HL-60/S4 treated with retinoic acid at 250 ng/mL for 4 days and 3 days (cell line): Measurements from ENCODE around the gene SIDT1.

Experiments
- in situ Hi-C: fragments of 300-500 bp; cut with MboI; formaldehyde crosslinking; loops from 2 replicates; pipeline ENCODE4 v1.7.0; 2022; ENCODE audit warnings: low sequenced_read_pairs

Gene SIDT1

GRCh38 chr3:113589971-113590370 is 57.6 kb downstream of the SIDT1 start:
- in situ Hi-C loops, result no loop called here

GRCh38 chr3:113590983-113591382 is 58.6 kb downstream of the SIDT1 start:
- in situ Hi-C loops, result no loop called here

GRCh38 chr3:113594066-113594465 is 61.7 kb downstream of the SIDT1 start:
- in situ Hi-C loops, result no loop called here

- in situ Hi-C loops, result no loop called here
Observed at GRCh38 chr3:113597596-113598354, 65.4 kb downstream of the SIDT1 start.

GRCh38 chr3:113600418-113601182 is 68.2 kb downstream of the SIDT1 start:
- in situ Hi-C loops, result no loop called here

GRCh38 chr3:113601240-113601639 is 68.9 kb downstream of the SIDT1 start:
- in situ Hi-C loops, result no loop called here

GRCh38 chr3:113602256-113602655 is 69.9 kb downstream of the SIDT1 start:
- in situ Hi-C loops, result no loop called here

- in situ Hi-C loops, result no loop called here
Observed at GRCh38 chr3:113602836-113603235, 70.5 kb downstream of the SIDT1 start.

- in situ Hi-C loops, result no loop called here
Observed at GRCh38 chr3:113606539-113607218, 74.3 kb downstream of the SIDT1 start.

GRCh38 chr3:113607219-113607596 is 74.9 kb downstream of the SIDT1 start:
- in situ Hi-C loops, result no loop called here

- in situ Hi-C loops, result no loop called here
Observed at GRCh38 chr3:113614402-113614801, 82.0 kb downstream of the SIDT1 start.

- in situ Hi-C loops, result no loop called here
Observed at GRCh38 chr3:113615976-113616375, 83.6 kb downstream of the SIDT1 start.

- in situ Hi-C loops, result no loop called here
Observed at GRCh38 chr3:113617726-113618125, 85.4 kb downstream of the SIDT1 start.

- in situ Hi-C loops, result no loop called here
Observed at GRCh38 chr3:113620091-113620490, 87.7 kb downstream of the SIDT1 start.

- in situ Hi-C loops, result no loop called here
Observed at GRCh38 chr3:113623324-113623723, 91.0 kb downstream of the SIDT1 start.

- in situ Hi-C loops, result no loop called here
Observed at GRCh38 chr3:113623811-113624210, 91.5 kb downstream of the SIDT1 start.

GRCh38 chr3:113625834-113626233 is 93.5 kb downstream of the SIDT1 start:
- in situ Hi-C loops, result no loop called here

- in situ Hi-C loops, result no loop called here
Observed at GRCh38 chr3:113626503-113627371, 94.4 kb downstream of the SIDT1 start.

- in situ Hi-C loops, result no loop called here
Observed at GRCh38 chr3:113628316-113628715, 96.0 kb downstream of the SIDT1 start.

GRCh38 chr3:113628788-113629187 is 96.4 kb downstream of the SIDT1 start:
- in situ Hi-C loops, result no loop called here
